Fibroblast of lung (primary cell): ENCODE data around the gene FBXO5.

Experiments
- CTCF ChIP-seq, 2 donors: IDR thresholded peaks in 1 of 2; conservative IDR thresholded peaks in 1 of 2; 1 replicate in 1 of 2; 2 replicates in 1 of 2; pipeline ENCODE4 v1.5.1; 2011 to 2012; ENCODE audit warnings: low read length in 2 of 2, control low read depth in 1 of 2, inconsistent platforms in 1 of 2, low read depth in 1 of 2, mild to moderate bottlenecking in 1 of 2
- EZH2 ChIP-seq: IDR thresholded peaks from 2 replicates; pipeline ENCODE4 v1.5.1; 2012; ENCODE audit warnings: low read length, control low read depth, mild to moderate bottlenecking; ENCODE audit errors: missing control alignments

GRCh38 chr6:153023977-153024708, 41.3 kb upstream of the FBXO5 start:
- TF ChIP-seq EZH2 (no peak), CTCF (conservative IDR thresholded peaks at IDR 0.05 in 1 of 2, IDR thresholded peaks at IDR 0.05 in 1 of 2; ENCODE audit: low read depth in 1 of 2, low read length in 2 of 2) (peak; percentile 75 to 78)
